Endothelial cell of umbilical vein (primary cell): ENCODE measurements around the gene LRRFIP2. TPM values are rescaled to one million over a fixed set of nuclear protein-coding genes. Genes with fewer than 3 reads are reported as not detected.

Experiments used
- BruUV-seq: library from RNA; stranded (reverse); fragments of 400-500 nt; replicated peaks from 2 replicates; lab custom pipeline; 2021; lab: Mats Ljungman, UMichigan
- CTCF ChIA-PET: fragments of 300-600, 350-600 bp; sonication (Branson Sonifier 250); formaldehyde crosslinking; loops from one replicate; lab custom pipeline; 2021; ENCODE audit warnings: antibody characterized with exemption, inconsistent platforms; lab: Charles Lee
- POLR2A ChIA-PET: fragments of 300-600, 350-600 bp; sonication (Branson Sonifier 250); formaldehyde crosslinking; loops from one replicate; lab custom pipeline; 2021; ENCODE audit warnings: antibody characterized with exemption, inconsistent platforms; lab: Charles Lee
- DNase-seq: peaks from one replicate; pipeline ENCODE4 v3.0.0-alpha.2; 2011; ENCODE audit warnings: low read depth, low spot score
- FAIRE-seq: peaks from 2 replicates; lab custom pipeline; 2011; peaks lifted over from hg19 to GRCh38; lab: Jason Lieb, UNC
- H2AFZ ChIP-seq: 2 replicates; pipeline ENCODE4 v1.6.0; 2012; ENCODE audit warnings: low read depth, low read length, control low read depth, inconsistent platforms
- H3K27ac ChIP-seq: 2 replicates; pipeline ENCODE4 v1.5.1; 2011; ENCODE audit warnings: low read depth, mild to moderate bottlenecking, control low read depth, low read length, moderate library complexity; ENCODE audit not compliant: insufficient read depth
- H3K27me3 ChIP-seq, 2 experiments: 2 replicates each; pipeline versions ENCODE4 v1.6.0 to v1.6.1; 2011; ENCODE audit warnings: low read length in 2 of 2, mixed read lengths in 1 of 2; ENCODE audit not compliant: control insufficient read depth in 2 of 2, insufficient read depth in 2 of 2
- H3K36me3 ChIP-seq, 2 experiments: 2 replicates in 1 of 2; 3 replicates in 1 of 2; pipeline ENCODE4 v1.5.1; 2011; ENCODE audit warnings: low read length in 2 of 2, mild to moderate bottlenecking in 1 of 2, moderate library complexity in 1 of 2; ENCODE audit not compliant: control insufficient read depth in 2 of 2, insufficient read depth in 2 of 2; ENCODE audit errors: extremely low read depth in 1 of 2
- H3K4me1 ChIP-seq: 3 replicates; pipeline ENCODE4 v1.5.1; 2011; ENCODE audit warnings: mild to moderate bottlenecking, low read length; ENCODE audit not compliant: control insufficient read depth, insufficient read depth; ENCODE audit errors: extremely low read depth
- H3K4me2 ChIP-seq: 2 replicates; pipeline ENCODE4 v1.6.1; 2011; ENCODE audit warnings: low read length, control low read depth, mixed read lengths; ENCODE audit not compliant: insufficient read depth
- H3K4me3 ChIP-seq, 3 experiments: fragments of 200-600 bp in 1 of 3; sonication (generic), shearing (Covaris generic) in 1 of 3; replicated peaks in 1 of 3; 2 replicates each; pipeline ENCODE4 v1.5.1; 2011 to 2016; ENCODE audit warnings: control low read depth in 3 of 3, low read length in 3 of 3, mild to moderate bottlenecking in 2 of 3, inconsistent platforms in 1 of 3, low read depth in 1 of 3, moderate library complexity in 1 of 3; ENCODE audit not compliant: insufficient read depth in 1 of 3
- H3K79me2 ChIP-seq: 2 replicates; pipeline ENCODE4 v1.6.0; 2012; ENCODE audit warnings: low read length, inconsistent platforms; ENCODE audit not compliant: control insufficient read depth, insufficient read depth
- H3K9ac ChIP-seq: replicated peaks from 2 replicates; pipeline ENCODE3; 2011; ENCODE audit warnings: low read length, control low read depth; ENCODE audit not compliant: insufficient read depth; ENCODE audit errors: extremely low read depth
- H3K9me1 ChIP-seq: replicated peaks from 3 replicates; pipeline ENCODE4 v1.6.0; 2011; ENCODE audit warnings: mild to moderate bottlenecking, low read length; ENCODE audit not compliant: control insufficient read depth, insufficient read depth; ENCODE audit errors: extremely low read depth
- H3K9me3 ChIP-seq: replicated peaks from 2 replicates; pipeline ENCODE4 v1.5.1; 2012; ENCODE audit warnings: low read length, inconsistent platforms; ENCODE audit not compliant: control insufficient read depth, insufficient read depth
- H4K20me1 ChIP-seq: replicated peaks from 2 replicates; pipeline ENCODE3; 2011; ENCODE audit warnings: mild to moderate bottlenecking, low read length; ENCODE audit not compliant: control insufficient read depth, insufficient read depth; ENCODE audit errors: extremely low read depth
- EZH2 ChIP-seq: IDR thresholded peaks from 2 replicates; pipeline ENCODE4 v1.6.1; 2012; ENCODE audit warnings: borderline replicate concordance, low read depth, mild to moderate bottlenecking, moderate library complexity, low read length, inconsistent platforms; ENCODE audit not compliant: severe bottlenecking
- FOS ChIP-seq: IDR thresholded peaks from 2 replicates; pipeline ENCODE4 v1.6.1; 2011; ENCODE audit warnings: mild to moderate bottlenecking, low read length, moderate library complexity, borderline replicate concordance; ENCODE audit not compliant: insufficient read depth
- GATA2 ChIP-seq: IDR thresholded peaks from 2 replicates; pipeline ENCODE4 v1.7.0; 2011; ENCODE audit warnings: low read depth, mild to moderate bottlenecking, moderate library complexity, mixed read lengths, low read length; ENCODE audit not compliant: insufficient read length, insufficient read depth
- JUN ChIP-seq: IDR thresholded peaks from 2 replicates; pipeline ENCODE4 v1.6.1; 2011; ENCODE audit warnings: borderline replicate concordance, low read depth; ENCODE audit not compliant: insufficient read length, insufficient read depth
- MAX ChIP-seq: IDR thresholded peaks from 2 replicates; pipeline ENCODE4 v1.6.1; 2011; ENCODE audit not compliant: insufficient read depth, insufficient read length
- MYC ChIP-seq: IDR thresholded peaks from one replicate; pipeline ENCODE4 v1.6.1; 2011; ENCODE audit warnings: mild to moderate bottlenecking, low read depth, low read length
- POLR2A ChIP-seq: IDR thresholded peaks from 2 replicates; pipeline ENCODE4 v1.6.1; 2012; ENCODE audit warnings: low read depth, mild to moderate bottlenecking, control low read depth, low read length
- POLR2AphosphoS5 ChIP-seq: IDR thresholded peaks from 2 replicates; pipeline ENCODE4 v1.6.1; 2012; ENCODE audit warnings: low read depth, mild to moderate bottlenecking, control low read depth, low read length, moderate library complexity; ENCODE audit not compliant: insufficient read depth
- dilution Hi-C: fragments of 300-500 bp; cut with MboI; formaldehyde crosslinking; loops from one replicate; pipeline ENCODE4 v1.15.0; 2019; ENCODE audit warnings: low sequenced_read_pairs; ENCODE audit not compliant: extremely low pct_ligation_motif_present
- intact Hi-C: fragments of 100-400 bp; cut with micrococcal nuclease; formaldehyde crosslinking; loops from one replicate; pipeline ENCODE4 v1.10.0; 2022
- polyA plus RNA-seq, 4 experiments: library from polyadenylated mRNA; depleted of rRNA in 3 of 4; stranded (reverse) in 3 of 4; unstranded in 1 of 4; fragments of >200 nt; gene quantifications; 2 replicates each; pipeline versions ENCODE4 v1.2.1 to v1.2.3, GENCODE V29; 2011 to 2012; ENCODE audit warnings: missing spikeins in 1 of 4
- total RNA-seq: library from RNA; stranded (reverse); gene quantifications from 2 replicates; pipeline ENCODE4 v1.2.3, GENCODE V29; 2021
- TF ChIP-seq, protein P1 (sequence below), 2 donors: IDR thresholded peaks; 1 replicate in 1 of 2; 2 replicates in 1 of 2; pipeline ENCODE4 v1.5.1; 2011; ENCODE audit warnings: low read length in 2 of 2, mild to moderate bottlenecking in 2 of 2, moderate library complexity in 2 of 2, control low read depth in 1 of 2, inconsistent platforms in 1 of 2, low read depth in 1 of 2; ENCODE audit not compliant: insufficient read depth in 1 of 2; ENCODE audit errors: extremely low read depth in 1 of 2

Gene LRRFIP2
- total and polyA plus RNA-seq, 2 donors (not counting 3 experiments of a cell fraction or from before 2014, with no cell fraction given), result 20.8 to 78.9 TPM

- Histone ChIP-seq H3K4me2 (no peak overlapping the region), H3K9ac (no peak overlapping the region), H2AFZ (no peak overlapping the region), H3K9me3 (no peaks in the 10 kb centered on the region), H3K36me3 (peaks cover 3% of the 10 kb centered on the region in 2 experiments), H3K27ac (no peak overlapping the region), H4K20me1 (no peaks in the 10 kb centered on the region), H3K27me3 (no peaks in the 10 kb centered on the region), H3K9me1 (no peaks in the 10 kb centered on the region), H3K79me2 (no peaks in the 10 kb centered on the region), H3K4me1 (no peaks in the 10 kb centered on the region), H3K4me3 (no peak overlapping the region)
- no TSS peak for BruUV-seq
- FAIRE-seq, result no peak
- POLR2A ChIA-PET, result no interaction called here
- intact Hi-C loops, result no loop called here
- dilution Hi-C loops, result no loop called here
- DNase-seq, result no peak
- TF ChIP-seq FOS (no peak), POLR2AphosphoS5 (no peak), JUN (no peak), MAX (no peak), MYC (no peak), EZH2 (no peak), POLR2A (no peak), GATA2 (no peak)
- TF ChIP-seq, protein P1, sequence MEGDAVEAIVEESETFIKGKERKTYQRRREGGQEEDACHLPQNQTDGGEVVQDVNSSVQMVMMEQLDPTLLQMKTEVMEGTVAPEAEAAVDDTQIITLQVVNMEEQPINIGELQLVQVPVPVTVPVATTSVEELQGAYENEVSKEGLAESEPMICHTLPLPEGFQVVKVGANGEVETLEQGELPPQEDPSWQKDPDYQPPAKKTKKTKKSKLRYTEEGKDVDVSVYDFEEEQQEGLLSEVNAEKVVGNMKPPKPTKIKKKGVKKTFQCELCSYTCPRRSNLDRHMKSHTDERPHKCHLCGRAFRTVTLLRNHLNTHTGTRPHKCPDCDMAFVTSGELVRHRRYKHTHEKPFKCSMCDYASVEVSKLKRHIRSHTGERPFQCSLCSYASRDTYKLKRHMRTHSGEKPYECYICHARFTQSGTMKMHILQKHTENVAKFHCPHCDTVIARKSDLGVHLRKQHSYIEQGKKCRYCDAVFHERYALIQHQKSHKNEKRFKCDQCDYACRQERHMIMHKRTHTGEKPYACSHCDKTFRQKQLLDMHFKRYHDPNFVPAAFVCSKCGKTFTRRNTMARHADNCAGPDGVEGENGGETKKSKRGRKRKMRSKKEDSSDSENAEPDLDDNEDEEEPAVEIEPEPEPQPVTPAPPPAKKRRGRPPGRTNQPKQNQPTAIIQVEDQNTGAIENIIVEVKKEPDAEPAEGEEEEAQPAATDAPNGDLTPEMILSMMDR (IDR thresholded peaks at IDR 0.05; ENCODE audit: extremely low read depth in 1 of 2, insufficient read depth in 1 of 2, low read depth in 1 of 2, low read length in 2 of 2), result no peak
- CTCF ChIA-PET, result interaction anchor here (0.6 to 2.0 kb wide), 3 partner anchors 17 to 27 kb away, joined by 3 to 5 read pairs (median 3); no protein-coding TSS in a partner anchor
These were observed 132.7 kb downstream of the LRRFIP2 start for GRCh38 chr3:37041546-37042195.
